ENCODE results near the gene RPP30.

RPP30 gene

DNA sequence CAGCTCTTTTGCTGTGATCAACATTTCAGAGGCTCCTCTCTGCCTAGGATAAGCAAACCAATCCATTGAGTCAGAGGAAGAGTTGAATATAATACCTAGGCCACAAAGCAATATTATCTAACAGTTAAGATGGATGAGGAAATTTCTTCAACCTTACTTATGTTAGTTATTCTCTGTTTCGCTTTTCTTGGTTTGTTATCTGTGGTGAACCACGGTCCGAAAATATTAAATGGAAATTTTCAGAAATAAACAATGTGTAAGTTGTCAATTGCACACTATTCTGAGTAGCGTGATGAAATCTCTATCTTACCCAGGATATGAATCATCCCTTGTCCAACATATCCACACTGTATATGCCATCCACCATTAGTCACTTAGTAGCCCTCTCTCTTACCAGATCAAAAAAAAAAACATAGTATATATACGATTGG is 12.4 kb upstream of the RPP30 start:
- Histone ChIP-seq H3K79me2 (ENCODE audit: insufficient read depth, low read length) (no peaks in the 10 kb centered on the region), H3F3A (ENCODE audit: insufficient read depth) (no peaks in the 10 kb centered on the region), H3K4me3 (ENCODE audit: insufficient read depth, low read length, poor library complexity, severe bottlenecking) (no peak overlapping the region), H3K9me2 (replicated peaks; ENCODE audit: insufficient read depth, low read length) (no peaks in the 10 kb centered on the region), H3K36me3 (ENCODE audit: low read length) (no peaks in the 10 kb centered on the region), H3K9me3 (ENCODE audit: insufficient read depth, low read length) (no peaks in the 10 kb centered on the region), H3K27ac (ENCODE audit: low read depth, low read length) (no peak overlapping the region), H3K27me3 (ENCODE audit: low read length) (no peaks in the 10 kb centered on the region), H3K9ac (ENCODE audit: low read length) (no peak overlapping the region), H3K4me2 (ENCODE audit: low read depth, low read length, poor library complexity, severe bottlenecking) (no peak overlapping the region), H4K20me1 (ENCODE audit: low read depth, low read length) (no peaks in the 10 kb centered on the region), H2AFZ (ENCODE audit: low read depth, low read length, severe bottlenecking) (no peak overlapping the region)
- TF ChIP-seq, protein P1, sequence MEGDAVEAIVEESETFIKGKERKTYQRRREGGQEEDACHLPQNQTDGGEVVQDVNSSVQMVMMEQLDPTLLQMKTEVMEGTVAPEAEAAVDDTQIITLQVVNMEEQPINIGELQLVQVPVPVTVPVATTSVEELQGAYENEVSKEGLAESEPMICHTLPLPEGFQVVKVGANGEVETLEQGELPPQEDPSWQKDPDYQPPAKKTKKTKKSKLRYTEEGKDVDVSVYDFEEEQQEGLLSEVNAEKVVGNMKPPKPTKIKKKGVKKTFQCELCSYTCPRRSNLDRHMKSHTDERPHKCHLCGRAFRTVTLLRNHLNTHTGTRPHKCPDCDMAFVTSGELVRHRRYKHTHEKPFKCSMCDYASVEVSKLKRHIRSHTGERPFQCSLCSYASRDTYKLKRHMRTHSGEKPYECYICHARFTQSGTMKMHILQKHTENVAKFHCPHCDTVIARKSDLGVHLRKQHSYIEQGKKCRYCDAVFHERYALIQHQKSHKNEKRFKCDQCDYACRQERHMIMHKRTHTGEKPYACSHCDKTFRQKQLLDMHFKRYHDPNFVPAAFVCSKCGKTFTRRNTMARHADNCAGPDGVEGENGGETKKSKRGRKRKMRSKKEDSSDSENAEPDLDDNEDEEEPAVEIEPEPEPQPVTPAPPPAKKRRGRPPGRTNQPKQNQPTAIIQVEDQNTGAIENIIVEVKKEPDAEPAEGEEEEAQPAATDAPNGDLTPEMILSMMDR (IDR thresholded peaks at IDR 0.05; ENCODE audit: insufficient read depth, low read length, poor library complexity, severe bottlenecking) = no peak
- no peak for TF ChIP-seq EZH2phosphoT487 (conservative IDR thresholded peaks at IDR 0.05; ENCODE audit: low read length)

GRCh38 chr10:90860790-90861189 is 11.0 kb upstream of the RPP30 start:
- Histone ChIP-seq H3K4me3 (ENCODE audit: insufficient read depth, low read length, poor library complexity, severe bottlenecking) (no peak overlapping the region), H3K36me3 (ENCODE audit: low read length) (no peaks in the 10 kb centered on the region), H4K20me1 (ENCODE audit: low read depth, low read length) (no peaks in the 10 kb centered on the region), H3K27ac (ENCODE audit: low read depth, low read length) (no peak overlapping the region), H3K27me3 (ENCODE audit: low read length) (no peaks in the 10 kb centered on the region), H3K9ac (ENCODE audit: low read length) (no peak overlapping the region), H3K79me2 (ENCODE audit: insufficient read depth, low read length) (no peaks in the 10 kb centered on the region), H3K9me2 (replicated peaks; ENCODE audit: insufficient read depth, low read length) (no peaks in the 10 kb centered on the region), H3K9me3 (ENCODE audit: insufficient read depth, low read length) (no peaks in the 10 kb centered on the region), H2AFZ (ENCODE audit: low read depth, low read length, severe bottlenecking) (no peak overlapping the region), H3K4me2 (ENCODE audit: low read depth, low read length, poor library complexity, severe bottlenecking) (no peak overlapping the region), H3F3A (ENCODE audit: insufficient read depth) (no peaks in the 10 kb centered on the region)
- TF ChIP-seq, protein P1 (IDR thresholded peaks at IDR 0.05; ENCODE audit: insufficient read depth, low read length, poor library complexity, severe bottlenecking) = no peak
- TF ChIP-seq EZH2phosphoT487 (conservative IDR thresholded peaks at IDR 0.05; ENCODE audit: low read length) = no peak

- H3K9ac ChIP-seq (ENCODE audit: low read length) = no peak overlapping the region
- no peak overlapping the region for H2AFZ ChIP-seq (ENCODE audit: low read depth, low read length, severe bottlenecking)
- no peaks in the 10 kb centered on the region for H3K9me3 ChIP-seq (ENCODE audit: insufficient read depth, low read length)
Observed at GRCh38 chr10:90862908-90863514, 8.8 kb upstream of the RPP30 start.

More at GRCh38 chr10:90862908-90863514, 8.8 kb upstream of the RPP30 start:
- Histone ChIP-seq H3K27me3 (ENCODE audit: low read length) (no peaks in the 10 kb centered on the region), H3K4me2 (ENCODE audit: low read depth, low read length, poor library complexity, severe bottlenecking) (no peak overlapping the region), H4K20me1 (ENCODE audit: low read depth, low read length) (no peaks in the 10 kb centered on the region), H3K79me2 (ENCODE audit: insufficient read depth, low read length) (no peaks in the 10 kb centered on the region), H3F3A (ENCODE audit: insufficient read depth) (no peaks in the 10 kb centered on the region), H3K36me3 (ENCODE audit: low read length) (no peaks in the 10 kb centered on the region), H3K4me3 (ENCODE audit: insufficient read depth, low read length, poor library complexity, severe bottlenecking) (no peak overlapping the region), H3K9me2 (replicated peaks; ENCODE audit: insufficient read depth, low read length) (no peaks in the 10 kb centered on the region), H3K27ac (ENCODE audit: low read depth, low read length) (no peak overlapping the region)
- TF ChIP-seq, protein P1 (IDR thresholded peaks at IDR 0.05; ENCODE audit: insufficient read depth, low read length, poor library complexity, severe bottlenecking) = peak; percentile 73
- TF ChIP-seq EZH2phosphoT487 (conservative IDR thresholded peaks at IDR 0.05; ENCODE audit: low read length) = no peak

All from SU-DHL-6 (cell line).